ENCODE measurements around the gene SHANK3.

DNA sequence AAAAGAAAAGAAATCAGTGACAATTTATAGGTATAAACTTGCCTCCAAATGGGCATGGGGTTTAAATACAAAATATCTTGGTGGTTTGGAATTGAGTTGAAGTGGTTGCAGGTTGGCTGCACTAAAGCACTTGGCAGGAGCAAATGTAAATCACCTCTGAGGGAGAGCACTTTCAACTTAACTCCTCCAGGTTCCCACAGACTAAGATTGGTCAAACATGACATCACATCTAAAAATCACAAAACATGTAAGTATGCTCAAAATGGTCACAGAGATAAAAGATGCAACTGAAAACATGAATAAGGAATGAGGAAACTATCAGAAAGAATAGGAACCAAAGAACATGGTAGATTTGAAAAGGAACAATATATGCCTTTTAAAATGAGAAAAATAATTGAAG is 12.3 kb upstream of the SHANK3 start:
- TF ChIP-seq, protein P1, sequence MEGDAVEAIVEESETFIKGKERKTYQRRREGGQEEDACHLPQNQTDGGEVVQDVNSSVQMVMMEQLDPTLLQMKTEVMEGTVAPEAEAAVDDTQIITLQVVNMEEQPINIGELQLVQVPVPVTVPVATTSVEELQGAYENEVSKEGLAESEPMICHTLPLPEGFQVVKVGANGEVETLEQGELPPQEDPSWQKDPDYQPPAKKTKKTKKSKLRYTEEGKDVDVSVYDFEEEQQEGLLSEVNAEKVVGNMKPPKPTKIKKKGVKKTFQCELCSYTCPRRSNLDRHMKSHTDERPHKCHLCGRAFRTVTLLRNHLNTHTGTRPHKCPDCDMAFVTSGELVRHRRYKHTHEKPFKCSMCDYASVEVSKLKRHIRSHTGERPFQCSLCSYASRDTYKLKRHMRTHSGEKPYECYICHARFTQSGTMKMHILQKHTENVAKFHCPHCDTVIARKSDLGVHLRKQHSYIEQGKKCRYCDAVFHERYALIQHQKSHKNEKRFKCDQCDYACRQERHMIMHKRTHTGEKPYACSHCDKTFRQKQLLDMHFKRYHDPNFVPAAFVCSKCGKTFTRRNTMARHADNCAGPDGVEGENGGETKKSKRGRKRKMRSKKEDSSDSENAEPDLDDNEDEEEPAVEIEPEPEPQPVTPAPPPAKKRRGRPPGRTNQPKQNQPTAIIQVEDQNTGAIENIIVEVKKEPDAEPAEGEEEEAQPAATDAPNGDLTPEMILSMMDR (IDR thresholded peaks at IDR 0.05), result no peak
- TF ChIP-seq POLR2A (IDR thresholded peaks at IDR 0.05), result no peak

Measured in transverse colon (tissue), 3 donors.